TTC549 (cell line): ENCODE results near the gene NELL2.
"Not testable (repeated sequence)": the region's sequence is repeated elsewhere in the genome, so short reads cannot be mapped to it uniquely, and the experiment has no call there.

ENCODE experiments used
- FAIRE-seq: peaks from 2 replicates; lab custom pipeline; 2012; peaks lifted over from hg19 to GRCh38; lab: Jason Lieb, UNC

NELL2 gene

GRCh38 chr12:44875954-44876543 lies at the start of gene NELL2:
Gene NELL2 (minus strand): TSS chr12:44876315. CDS start chr12:44875869, 446 bp downstream.
- FAIRE-seq, result no peak

- FAIRE-seq, result no peak
Measured at GRCh38 chr12:44921736-44922135, 45.6 kb upstream of the NELL2 start.

- FAIRE-seq, result no peak
Measured at GRCh38 chr12:44917141-44917540, 41.0 kb upstream of the NELL2 start.

- FAIRE-seq, result no peak
Measured at GRCh38 chr12:44915958-44916357, 39.8 kb upstream of the NELL2 start.

- no peak for FAIRE-seq
Measured at GRCh38 chr12:44904321-44904720, 28.2 kb upstream of the NELL2 start.

GRCh38 chr12:44898108-44898507 lies 22.0 kb upstream of the NELL2 start:
- FAIRE-seq, result not testable (repeated sequence)

GRCh38 chr12:44889926-44890325 lies 13.8 kb upstream of the NELL2 start:
- no peak for FAIRE-seq

GRCh38 chr12:44889162-44889561 lies 13.0 kb upstream of the NELL2 start:
- FAIRE-seq, result no peak

GRCh38 chr12:44885902-44886301 lies 9.8 kb upstream of the NELL2 start:
- FAIRE-seq, result no peak

GRCh38 chr12:44881197-44881596 lies 5.1 kb upstream of the NELL2 start:
- FAIRE-seq, result no peak

- no peak for FAIRE-seq
Measured at GRCh38 chr12:44876544-44877410, 662 bp upstream of the NELL2 start.

GRCh38 chr12:44875417-44875953 lies 630 bp downstream of the NELL2 start:
- FAIRE-seq, result no peak

- FAIRE-seq, result no peak
Measured at GRCh38 chr12:44874981-44875416, 1.1 kb downstream of the NELL2 start.

- peak; percentile 86 for FAIRE-seq
Measured at GRCh38 chr12:44873898-44874297, 2.2 kb downstream of the NELL2 start.

GRCh38 chr12:44869503-44869902 lies 6.6 kb downstream of the NELL2 start:
- no peak for FAIRE-seq

- FAIRE-seq, result no peak
Measured at GRCh38 chr12:44863867-44864266, 12.2 kb downstream of the NELL2 start.

- FAIRE-seq, result no peak
Measured at GRCh38 chr12:44859998-44860689, 16.0 kb downstream of the NELL2 start.

GRCh38 chr12:44858226-44858855 lies 17.8 kb downstream of the NELL2 start:
- FAIRE-seq, result no peak

- FAIRE-seq, result no peak
Measured at GRCh38 chr12:44852483-44852882, 23.6 kb downstream of the NELL2 start.

- FAIRE-seq, result no peak
Measured at GRCh38 chr12:44851586-44851985, 24.5 kb downstream of the NELL2 start.

- FAIRE-seq, result no peak
Measured at GRCh38 chr12:44848703-44849085, 27.4 kb downstream of the NELL2 start.
